Amniotic stem cell (primary cell): ENCODE results near the gene DOK4.

ENCODE experiments used
- DNase-seq: peaks from one replicate; lab custom pipeline; 2025; lab: John Stamatoyannopoulos, UW

The DOK4 gene

DNA sequence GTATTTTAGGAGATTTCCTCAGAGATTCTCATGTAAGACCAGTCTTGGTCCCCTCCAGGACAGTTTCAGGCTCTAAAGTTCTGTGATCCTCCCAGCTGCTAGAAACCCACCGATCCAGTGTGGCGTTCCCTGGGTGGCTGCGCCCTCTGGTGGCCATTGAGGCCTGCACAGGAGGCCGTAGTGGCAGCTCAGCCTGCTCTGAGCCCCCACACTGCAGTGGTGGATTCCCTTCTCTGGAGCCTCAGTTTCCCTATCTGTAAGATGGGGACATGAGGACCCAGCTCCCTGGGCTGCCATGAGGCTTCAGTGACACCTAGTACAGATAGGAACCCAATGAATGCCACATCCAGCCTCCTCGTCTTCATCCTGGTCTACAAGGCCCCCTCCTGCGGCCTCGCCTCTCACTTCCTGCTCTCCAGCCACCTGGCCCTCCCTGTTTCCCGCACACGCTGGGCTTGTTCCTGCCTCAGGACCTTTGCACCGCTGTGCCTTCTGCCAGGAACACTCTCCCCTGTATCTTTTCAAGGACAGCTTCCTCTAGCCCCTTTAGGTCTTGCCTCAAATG, 33.6 kb upstream of the DOK4 start:
- DNase-seq = peak; percentile 45

DNA sequence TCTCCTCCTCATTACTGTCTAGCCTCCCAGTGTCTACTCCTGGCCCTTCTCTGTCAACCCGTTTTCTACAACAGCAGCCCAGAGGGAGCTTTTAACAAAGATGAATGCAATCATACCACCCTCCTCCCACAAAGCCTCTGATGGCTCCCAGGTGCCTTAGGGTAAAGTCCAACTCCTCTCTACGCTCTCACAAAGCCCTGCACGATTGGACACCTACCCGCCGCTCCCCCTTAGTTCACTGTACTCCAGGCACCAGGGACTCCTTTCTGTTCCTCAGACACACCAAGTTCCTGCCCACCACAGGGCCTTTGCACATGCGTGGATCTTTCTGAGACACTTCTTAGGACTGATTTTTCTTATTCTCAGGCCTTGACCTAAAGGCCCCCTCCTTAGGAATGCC, 32.6 kb upstream of the DOK4 start:
- DNase-seq = no peak

DNA sequence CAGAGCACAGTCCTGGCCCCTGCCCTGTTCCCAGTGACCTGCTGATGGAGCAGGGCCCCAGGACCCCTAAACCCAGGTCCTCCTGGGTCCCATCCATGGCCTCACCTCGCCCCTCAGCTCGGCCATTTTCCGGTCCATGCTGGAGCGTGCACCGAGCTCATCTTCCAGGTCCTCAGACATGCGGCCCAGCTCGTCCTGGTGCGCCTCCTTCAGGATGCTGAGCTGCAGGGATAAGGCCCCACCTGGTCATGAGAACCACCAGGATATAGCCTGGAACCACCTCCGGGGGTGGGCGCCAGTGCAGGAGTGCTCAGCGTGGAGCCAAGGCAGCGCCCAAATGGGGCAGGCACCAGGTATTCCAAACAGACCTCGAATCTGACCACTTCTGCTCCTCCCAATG, 32.2 kb upstream of the DOK4 start:
- DNase-seq = no peak

DNA sequence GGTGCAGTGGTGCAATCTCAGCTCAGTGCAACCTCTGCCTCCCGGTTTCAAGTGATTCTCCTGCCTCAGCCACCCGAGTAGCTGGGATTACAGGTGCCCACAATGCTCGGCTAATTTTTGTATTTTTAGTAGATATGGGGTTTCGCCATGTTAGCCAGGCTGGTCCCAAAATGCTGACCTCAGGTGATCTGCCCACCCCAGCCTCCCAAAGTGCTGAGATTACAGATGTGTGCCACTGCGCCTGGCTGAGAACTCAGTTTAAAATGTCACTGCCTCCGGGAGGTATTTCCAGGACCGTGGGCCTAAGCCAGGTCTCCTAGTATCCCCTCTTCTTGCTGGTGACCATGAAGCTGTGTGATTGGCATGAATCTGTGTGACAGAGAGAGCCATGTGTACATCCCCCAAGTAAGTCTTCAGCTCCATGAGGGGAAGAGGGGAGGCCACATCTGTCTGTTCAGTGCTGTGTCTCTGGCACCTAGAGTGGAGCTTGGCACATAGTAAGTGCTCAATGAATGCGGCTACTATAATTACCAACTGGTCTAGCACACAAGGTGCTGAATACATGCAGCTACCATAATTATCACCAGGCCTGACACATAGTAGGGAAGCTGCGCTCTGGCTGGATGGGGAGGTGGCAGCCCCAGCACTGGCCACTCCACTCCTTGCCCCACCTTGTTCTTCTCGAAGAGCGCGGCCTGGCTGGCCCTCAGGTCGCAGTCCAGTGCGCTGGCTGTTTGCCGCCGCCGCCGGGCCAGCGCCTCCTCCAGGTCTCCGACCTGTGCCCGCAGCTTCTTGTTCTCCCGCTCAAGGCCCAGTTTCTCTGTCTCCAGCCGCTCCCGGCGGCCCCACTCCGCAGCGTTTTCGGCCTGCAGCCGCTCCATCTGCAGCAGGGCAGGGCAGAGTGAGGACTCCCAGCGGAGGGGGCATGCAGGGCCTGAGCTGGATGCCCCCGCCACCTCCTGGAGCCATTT, 31.4 kb upstream of the DOK4 start:
- DNase-seq = no peak

DNA sequence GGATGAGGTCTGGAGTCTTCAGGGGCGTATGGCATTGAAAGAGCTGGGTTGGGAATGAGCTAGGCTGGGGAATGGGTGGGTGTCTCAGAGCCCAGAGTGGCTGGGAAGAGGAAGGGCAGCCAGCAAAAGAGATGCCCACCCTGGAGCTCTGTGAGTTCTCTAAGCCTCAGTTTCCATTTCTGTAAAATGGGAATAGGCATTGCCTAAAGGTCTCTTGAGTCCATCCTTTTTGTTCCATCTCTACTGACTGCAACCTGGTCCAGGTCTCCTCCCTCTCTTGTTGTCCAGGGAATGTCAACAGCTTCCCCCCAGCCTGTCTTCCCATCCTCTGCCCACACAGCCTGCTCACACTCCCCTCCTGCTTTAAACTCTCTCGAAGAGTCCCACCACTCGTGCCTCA, 30.5 kb upstream of the DOK4 start:
- DNase-seq = no peak

DNA sequence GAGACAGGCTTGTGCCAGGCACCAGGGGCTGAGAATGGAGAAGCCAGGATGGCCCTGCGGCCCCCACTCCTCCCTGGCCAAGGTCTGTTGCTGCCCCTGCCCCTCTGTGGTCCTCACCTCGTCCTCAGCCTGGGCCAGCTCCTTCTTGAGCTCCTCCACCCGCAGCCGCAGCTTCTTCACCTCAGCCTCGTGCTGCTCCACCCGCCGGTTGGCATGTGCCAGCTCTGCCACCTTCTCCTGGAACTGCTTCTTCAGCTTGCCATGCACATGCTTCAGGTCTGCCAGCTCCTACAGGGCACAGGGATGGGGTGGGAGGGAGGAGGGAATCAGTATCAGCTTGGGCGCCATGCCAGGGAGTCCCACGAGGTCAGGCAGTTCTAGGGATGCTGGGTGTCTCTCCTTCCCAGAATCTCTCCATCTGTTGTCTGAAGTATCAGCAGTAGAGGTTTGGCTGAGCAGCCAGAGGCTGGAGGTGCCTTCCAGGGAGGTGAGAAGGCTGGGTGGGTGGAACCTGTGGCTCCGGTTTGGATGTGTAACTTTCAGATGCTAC, 30.0 kb upstream of the DOK4 start:
- no peak for DNase-seq

DNA sequence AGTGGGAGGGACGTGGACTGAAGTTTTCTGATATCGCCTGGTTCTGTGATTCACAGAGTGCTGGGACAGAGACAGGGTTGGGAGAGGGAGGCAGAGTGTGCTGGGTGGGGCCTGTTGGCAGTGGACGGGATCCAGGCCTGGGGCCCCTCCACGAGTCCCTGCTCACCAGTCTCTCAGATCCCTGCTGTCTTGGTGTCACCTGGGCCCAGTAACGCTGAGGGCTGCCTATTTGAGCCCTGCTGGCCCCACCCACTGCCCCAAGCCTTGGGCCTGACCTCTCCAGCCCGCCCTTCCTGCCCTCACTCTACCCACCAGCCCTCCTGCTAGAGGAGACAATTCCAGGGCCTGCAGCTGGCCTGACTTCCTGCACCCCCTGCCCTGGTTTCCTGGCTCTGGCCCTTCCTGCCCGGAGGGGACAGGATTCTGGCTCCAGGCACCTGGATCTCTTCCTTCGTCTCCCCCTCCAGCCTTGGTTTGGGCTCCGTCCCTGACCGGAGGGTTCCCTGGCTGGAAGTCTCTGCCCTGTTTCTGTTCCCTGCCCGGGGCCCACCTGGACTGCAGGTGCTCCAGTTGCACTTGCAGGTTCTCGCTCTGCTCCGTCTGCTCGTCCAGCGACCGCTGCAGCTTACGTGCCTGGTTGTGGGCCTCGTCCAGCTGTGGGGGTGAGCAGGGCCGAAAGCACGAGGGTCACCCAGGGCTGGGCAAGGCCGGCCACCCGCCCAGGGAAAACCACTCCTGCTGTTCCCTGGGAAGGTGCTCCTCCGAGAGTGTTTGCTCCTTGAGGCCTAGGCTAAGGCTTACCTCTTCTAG, 28.7 kb upstream of the DOK4 start:
- no peak for DNase-seq

DNA sequence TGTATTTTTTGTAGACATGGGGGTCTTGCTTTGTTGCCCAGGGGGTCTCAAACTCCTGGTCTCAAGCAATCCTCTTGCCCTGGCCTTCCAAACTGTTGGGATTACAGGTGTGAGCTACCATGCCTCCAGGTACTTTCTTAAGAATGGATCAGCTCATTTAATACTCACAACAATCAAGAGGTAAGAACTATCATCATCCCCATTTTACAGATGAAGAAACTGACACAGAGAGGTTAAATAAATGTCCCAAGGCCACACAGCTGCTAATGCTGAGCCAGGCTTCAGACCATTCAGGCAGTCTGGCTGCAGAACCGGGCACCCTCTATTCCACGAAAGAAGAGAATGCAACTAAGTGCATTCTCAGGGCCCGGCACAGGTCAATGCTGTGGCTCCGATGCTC, 28.1 kb upstream of the DOK4 start:
- DNase-seq = no peak

DNA sequence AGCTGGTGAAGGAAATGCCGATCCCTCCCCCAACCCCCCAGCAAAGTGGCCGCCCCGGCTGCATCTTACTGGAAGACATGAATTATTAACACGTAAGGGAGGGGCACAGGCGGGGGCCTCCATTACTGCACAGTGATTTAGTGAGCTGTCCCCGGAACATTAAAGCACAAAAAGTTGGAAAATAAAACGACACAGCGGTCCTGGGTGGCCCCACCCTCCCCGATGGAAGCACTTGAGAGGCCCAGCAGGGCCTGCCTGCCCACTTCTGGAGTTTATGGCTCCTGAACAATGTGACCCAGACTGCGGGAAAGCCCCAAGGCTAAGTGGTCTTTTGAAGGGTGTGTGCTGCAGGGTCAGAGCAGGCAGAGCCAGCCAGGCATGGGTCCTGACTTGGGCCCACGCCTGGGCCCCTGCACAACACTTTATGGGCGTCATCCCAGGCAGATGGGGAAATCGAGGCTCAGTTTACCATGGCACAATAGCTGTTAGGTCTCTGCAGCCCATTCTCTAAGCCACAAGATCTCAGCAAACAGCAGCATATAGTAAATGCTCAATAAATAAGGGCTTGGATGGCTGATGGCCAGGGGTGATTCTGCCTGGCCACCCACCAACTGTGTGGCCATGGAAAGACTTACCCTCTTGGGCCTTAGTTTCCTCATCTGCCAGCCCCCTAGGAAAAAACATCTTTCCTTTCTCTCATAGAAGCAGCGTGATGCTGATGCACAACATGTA, 27.2 kb upstream of the DOK4 start:
- no peak for DNase-seq

DNA sequence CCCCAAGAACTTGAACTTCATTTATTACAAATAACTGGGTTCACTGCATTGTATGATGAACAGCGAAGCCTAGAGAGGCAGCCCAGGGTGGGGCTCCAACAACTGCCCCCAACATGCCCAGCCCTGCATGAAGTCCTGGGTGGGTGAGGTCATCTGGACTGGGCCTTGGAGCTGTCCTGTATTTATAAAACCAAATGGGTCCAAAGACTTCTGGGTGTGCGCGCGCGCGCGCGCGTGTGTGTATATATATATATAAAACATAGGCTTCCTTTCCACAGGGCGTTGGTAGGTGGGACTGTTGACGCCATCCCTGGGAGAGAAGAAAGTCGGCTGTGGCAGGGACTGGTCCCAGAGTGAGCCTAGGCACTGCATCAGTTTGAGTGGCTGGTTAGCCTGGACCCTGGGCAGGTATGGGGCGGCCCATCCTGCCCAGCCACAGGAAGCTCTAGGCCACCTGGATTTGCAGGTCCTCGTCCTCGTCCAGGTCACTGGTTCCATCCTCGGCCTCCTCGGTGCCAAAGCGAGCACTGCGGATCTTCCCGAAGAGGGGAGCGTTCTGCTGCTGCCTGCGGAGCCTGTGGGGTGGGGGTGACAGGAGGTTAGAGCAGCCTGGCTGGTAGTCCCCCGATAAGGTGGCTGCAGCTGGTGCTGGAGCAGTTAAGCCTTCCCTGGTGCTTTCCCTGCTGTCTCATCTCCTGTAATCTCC, 26.2 kb upstream of the DOK4 start:
- DNase-seq = no peak

DNA sequence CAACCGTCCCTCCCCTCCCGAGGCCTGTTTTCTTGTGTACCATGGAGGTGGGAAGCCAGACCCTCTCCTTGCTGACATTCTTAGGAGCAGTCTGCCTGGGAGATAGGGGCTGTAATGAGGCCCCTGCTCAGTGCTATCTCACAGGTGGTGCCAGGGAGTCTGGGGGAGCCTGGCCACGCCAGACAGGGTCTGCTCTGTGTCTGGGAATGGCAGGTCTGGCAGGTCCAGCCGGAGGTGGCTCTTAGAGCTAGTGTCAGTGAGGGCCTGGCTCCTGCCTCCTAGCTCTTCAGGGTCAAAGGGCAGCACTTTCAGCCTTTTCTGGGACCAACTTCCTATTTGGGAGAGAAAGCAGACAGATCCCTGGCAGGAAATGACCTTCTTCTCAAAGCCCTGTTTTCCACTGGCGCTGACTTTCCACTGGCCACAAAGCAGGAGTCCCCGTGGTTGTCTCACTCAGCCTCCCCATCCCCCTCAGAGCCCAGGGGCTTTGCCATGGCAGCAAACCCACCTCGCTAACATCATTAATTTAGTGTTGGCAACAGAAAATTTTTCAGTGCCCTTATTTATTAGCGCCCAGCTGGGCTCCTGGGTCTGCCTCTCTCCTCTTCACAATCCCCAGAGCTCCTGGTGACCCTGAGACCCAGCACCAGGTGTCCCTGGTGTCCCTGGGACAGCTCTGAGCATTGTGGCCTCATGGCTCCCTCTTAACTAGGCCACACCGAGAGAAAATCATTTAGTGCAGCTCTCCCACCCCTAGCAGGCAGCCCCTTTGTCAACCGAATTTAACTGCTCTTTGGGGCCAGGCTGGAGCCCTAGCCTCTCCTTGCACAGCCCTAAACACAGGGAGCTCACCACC, 24.0 kb upstream of the DOK4 start:
- no peak for DNase-seq

DNA sequence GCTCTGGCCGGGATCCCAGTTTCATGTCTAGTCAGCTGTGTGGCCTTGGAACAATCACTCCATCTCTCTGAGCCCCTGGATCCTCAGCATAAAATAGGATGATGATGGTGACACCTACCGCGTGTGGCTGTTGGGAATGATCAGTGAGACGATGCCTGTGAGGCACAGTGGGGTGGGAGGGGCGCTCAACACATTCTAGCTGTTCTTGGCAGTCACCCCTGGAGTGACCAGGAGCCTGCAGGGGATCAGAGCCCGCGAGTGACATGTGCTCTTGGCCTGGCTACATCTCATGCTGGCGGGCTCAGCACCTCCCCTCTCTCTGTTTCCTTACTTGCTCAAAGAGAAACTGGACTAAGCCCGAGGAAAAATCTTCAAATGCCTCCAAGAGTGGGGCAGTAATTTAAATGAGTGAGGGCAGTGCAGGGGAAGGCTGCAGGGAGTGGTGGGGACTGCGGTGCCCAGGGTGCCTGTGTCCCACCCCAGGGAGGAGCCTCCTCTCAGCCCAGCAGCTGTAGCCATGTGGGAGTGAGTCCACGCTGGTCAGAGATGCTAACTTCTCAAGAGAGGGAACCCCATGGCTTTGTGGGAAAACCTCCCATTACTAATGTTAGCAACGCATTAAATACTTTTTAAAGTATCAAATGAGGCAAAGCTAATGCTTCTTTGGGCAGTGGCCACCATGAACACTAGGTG, 23.1 kb upstream of the DOK4 start:
- no peak for DNase-seq

DNA sequence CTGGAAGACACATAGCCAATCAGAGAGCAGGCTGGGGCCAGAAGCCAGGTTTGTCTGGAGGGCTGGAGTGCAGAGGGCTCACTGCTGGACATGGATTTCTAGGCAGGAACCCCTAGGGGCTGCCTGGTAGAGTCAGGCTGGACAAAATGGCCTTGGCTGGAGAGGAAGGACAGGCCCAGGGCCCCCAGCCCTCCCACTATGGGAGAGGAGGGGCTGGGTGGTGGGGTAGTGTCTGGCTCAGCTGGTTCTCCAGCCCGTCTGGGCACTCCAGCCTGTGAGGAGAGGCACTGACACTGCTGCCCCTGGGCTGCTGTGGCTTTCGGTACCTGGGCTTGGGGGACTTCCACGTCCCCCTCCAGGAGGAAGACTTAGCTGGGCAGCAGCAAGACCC, 21.7 kb upstream of the DOK4 start:
- no peak for DNase-seq

DNA sequence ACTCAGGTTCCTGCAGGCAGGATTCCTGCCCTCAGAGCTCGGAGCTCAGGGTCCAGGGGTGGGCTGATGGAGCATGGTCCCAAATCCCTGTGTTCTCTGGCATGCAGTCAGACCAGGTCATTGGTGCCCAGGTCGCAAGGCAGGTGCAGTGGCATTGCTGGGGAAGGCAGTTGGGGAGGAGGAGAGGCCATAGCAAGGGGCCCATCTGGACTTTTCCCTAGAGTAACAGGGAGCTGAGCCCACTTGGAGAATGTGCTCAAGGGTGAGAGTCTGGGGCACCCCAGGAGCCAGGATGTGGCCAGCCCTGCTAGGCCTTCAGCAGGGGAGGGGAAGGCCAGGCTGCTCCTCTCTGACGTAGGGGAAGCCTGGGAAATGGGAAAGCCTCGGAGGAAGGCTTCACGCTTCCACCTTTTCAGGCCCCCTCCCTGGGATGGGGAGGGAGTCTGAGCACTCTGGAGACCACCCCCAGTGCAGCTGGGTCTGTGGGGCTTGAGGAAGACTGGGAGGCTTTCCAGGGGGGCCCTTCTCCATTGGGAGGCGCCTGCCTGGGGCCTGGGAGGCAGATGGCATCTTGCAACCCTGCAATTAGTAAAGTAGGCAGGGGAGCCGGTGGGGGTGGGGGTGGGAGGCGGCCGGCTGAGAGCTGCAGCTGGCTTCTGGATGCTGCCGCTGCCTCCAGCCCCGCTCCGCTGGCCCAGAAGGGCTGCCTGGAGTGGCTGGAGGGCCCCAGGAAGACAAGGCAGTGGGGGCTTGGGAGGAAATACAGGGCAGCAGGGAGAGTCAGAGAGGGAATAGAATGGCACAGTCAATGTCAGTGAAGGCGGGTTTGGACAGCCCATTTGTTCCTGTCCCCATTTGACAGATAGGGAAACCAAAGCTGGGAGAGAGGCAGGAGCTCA, 21.1 kb upstream of the DOK4 start:
- DNase-seq = no peak

DNA sequence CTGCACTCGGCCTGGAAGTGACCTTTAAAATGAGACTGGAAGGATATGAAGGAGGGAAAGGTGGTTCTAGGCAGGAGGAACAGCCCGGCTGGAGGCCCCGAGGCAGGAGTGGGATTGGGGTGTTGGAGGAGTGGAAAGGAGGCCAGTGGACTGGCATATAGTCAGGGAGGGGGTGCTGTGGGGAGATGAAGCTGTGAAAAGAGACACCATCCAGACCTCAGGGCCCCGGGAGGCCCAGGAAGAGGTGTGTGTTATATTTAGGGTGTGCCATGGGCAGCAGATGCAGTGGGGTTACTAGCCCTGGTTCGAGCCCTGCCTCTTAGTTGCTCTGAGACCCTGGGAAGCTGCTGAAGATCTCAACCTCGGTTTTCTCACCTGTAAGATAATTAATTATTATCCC, 18.9 kb upstream of the DOK4 start:
- no peak for DNase-seq

DNA sequence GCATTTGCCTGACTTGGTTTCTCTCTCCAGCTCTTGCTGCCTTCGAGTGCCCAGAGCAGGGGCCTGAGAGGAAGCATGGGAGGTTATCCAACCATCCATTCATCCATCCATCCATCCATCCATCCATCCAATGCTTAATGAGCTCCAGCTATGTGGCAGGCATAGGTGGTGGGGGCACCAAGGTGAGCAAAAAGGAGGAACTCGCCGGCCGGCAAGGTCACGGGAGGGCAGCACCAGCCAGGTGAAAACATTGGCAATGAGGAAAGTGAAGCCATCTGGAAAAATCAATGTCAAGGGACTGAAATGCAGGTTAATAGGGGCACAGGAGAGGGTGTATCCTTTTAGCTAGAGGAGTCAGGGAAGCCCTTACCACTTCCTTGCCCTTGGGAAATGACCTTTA, 18.2 kb upstream of the DOK4 start:
- DNase-seq = no peak

DNA sequence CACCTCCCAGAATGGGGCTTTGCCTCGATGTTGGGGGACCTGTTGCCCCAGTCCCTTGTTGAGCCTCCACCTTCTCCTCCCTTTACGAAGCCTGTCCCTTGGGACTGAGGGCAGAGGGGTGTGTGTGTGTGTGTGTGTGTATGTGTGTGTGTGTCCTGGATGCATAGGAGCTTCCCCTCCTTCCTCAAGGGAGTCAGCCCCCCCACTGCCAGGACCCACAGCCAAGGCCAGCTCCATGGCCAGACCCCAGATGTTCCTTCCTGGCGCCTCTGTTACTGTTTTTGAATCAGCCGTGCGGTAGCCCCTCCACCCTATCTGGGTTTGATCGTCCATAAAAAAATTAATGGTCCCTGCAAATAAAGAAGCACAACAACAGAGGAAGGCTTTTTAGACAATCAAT, 17.7 kb upstream of the DOK4 start:
- DNase-seq = no peak

DNA sequence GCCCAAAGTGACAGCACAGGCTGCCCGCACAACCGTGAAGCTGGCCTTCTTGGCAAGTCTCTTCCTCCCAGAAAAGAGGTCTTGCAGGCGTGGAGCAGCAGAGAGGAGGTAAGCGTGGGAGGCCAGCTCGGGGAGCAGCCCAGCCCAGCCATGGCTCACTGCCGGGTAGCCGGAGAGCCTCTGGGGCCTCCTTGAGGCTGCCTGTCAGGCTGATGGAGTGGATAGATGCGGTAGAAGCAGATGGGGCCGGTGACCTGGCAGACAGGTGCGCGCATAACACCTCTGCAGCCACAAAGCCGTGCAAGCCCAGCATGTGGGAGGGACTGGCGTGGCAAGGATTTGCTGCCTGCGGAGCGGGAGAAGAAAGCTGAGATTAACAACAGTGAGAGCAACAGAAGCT, 17.1 kb upstream of the DOK4 start:
- no peak for DNase-seq
